T-helper 1 cell (primary cell): ENCODE data around the gene VN1R4.
"Not testable (repeated sequence)": the region's sequence is repeated elsewhere in the genome, so short reads cannot be mapped to it uniquely, and the experiment has no call there.

Experiments used
- DNase-seq, 5 donors: peaks; one replicate each; pipeline ENCODE4 v3.0.0-alpha.2; 2012 to 2020
- total RNA-seq, 4 donors: gene quantifications; one replicate each; lab custom pipeline; 2026; lab: John Stamatoyannopoulos, UW

The VN1R4 gene, protein sequence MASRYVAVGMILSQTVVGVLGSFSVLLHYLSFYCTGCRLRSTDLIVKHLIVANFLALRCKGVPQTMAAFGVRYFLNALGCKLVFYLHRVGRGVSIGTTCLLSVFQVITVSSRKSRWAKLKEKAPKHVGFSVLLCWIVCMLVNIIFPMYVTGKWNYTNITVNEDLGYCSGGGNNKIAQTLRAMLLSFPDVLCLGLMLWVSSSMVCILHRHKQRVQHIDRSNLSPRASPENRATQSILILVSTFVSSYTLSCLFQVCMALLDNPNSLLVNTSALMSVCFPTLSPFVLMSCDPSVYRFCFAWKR
- total RNA-seq = 0 reads per million in 4 donors

DNA sequence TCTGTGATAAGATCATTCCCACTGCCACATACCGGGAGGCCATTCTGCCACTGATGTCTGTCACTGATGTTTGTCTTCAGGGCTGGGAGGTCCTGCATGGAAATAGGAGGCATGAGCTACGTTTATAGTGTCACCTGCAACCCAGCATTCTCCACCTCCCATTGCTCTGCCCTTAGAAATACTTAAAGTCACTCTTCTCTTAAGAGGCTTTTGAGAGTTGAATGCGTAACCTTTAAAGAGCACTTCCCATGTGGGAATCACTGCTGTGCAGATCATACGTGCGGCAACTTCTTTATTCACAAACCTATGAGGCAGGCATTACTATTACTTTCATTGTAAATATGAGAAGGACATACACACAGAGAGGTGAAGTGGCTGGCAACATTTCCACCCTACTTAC lies at the start of gene VN1R4:
TSS of gene VN1R4 (minus strand) at position 101 of the 400 bp plus-strand sequence. CDS start at position 43, 58 bp downstream.
- DNase-seq = not testable (repeated sequence)

DNA sequence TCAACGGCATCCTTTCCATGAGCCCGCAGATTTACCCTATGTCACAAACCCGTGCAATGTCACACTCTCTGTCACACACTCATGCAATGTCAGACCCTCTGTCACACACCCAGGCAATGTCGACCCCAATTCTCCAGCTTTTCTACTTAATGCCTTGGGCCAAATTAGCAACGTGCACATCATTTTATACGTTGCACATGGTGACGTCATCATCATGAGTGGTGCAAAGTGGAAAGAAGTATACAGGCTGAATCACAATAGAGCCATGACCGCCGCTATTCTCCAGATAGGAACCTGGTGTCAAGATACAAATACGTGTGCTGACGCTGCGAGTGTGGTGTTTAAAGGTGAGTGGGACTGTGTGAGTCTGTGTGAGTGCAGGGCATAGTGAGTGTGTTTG lies 44.4 kb upstream of the VN1R4 start:
- DNase-seq = no peak

DNA sequence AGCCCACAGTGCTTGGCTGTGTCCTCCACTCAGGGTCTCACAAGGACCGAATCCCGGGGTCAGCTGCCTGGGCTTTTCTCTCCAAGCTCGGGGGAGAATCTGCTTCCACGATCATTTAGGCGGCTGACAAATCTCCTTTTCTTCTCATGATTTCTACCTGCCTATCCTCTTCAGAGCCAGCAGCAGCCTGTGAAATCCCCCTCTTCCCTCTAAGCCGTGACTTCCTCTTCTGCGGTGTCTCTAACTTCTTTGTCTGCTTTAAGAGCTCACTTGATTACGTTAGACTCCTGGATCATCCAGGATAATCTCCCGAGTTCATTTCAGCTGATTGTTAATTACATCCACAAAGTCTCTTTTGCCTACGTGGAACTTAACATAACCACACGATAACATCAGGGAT lies 43.5 kb upstream of the VN1R4 start:
- no peak for DNase-seq

DNA sequence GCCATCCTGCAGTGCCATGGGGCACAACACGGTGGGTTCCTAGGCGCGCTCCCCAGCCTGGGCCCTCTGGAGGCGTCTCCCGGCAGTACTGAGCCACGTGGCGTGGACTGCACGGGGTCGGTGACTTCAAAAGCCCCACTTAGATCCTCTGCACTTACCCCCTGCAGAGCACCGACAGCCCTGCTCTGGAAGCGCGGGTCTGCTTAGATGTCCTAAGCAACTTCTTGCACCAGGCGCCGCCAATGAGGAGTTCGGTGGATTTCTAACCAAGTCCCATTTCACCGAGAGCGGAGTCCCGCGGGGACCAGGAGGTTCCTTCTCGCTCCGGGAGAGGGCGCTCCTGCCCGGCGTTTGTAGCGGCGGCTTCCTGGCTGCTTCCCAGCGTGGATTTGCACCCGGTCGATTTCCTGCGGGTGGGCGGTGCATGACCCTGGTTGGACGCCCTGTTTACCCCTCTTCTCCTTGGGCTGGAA lies 40.9 kb upstream of the VN1R4 start:
- no peak for DNase-seq

DNA sequence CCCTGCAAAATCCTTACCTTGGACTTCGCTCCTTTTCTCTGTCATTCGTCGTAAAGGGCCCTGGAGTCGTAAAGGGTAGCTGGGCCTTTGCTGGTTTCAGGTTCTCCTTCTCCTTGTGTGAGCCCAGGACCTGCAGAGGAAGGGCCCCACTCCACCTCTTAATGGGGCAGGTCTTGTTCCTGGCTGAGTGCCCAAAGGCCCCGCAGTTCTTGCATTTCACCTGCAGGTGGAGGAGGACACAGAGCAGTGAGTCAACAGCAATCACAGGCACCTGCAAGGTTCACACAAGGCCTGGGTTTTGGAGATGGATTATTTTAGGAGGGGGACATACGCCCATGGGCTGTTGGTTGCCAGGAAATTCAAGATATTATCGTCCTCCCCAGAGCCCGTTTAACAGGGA lies 33.8 kb upstream of the VN1R4 start:
- DNase-seq = not testable (repeated sequence)

DNA sequence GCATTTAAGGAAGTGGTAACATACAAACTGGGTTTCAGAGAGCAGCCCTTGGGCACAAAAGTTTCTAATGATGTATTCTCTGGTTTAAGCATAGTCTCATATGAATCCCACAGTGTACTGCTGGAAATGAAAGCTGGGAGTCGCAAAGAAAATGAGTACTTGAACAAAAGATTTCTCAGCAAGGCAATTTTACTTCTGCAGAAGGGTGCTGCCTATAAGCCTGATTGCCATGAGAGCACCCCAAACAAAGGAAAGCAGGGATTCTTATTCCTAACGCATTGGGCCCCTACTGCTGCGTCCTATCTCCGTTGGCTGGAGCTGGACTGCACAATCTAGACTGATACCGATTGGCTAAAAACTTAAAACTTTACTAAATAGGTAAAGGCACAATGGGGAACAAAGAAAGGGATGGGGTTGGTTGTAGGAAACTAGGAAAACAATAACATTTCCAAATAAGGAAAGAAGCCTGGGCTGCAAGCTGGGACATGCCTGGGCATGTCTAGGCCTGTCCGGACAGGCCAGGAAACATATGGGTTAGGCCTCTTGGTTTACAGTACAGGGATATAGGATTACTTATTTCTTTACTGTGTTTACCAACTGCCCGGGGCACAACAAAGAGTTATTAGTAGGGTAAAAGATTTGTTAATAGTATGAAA lies 27.4 kb upstream of the VN1R4 start:
- no peak for DNase-seq

DNA sequence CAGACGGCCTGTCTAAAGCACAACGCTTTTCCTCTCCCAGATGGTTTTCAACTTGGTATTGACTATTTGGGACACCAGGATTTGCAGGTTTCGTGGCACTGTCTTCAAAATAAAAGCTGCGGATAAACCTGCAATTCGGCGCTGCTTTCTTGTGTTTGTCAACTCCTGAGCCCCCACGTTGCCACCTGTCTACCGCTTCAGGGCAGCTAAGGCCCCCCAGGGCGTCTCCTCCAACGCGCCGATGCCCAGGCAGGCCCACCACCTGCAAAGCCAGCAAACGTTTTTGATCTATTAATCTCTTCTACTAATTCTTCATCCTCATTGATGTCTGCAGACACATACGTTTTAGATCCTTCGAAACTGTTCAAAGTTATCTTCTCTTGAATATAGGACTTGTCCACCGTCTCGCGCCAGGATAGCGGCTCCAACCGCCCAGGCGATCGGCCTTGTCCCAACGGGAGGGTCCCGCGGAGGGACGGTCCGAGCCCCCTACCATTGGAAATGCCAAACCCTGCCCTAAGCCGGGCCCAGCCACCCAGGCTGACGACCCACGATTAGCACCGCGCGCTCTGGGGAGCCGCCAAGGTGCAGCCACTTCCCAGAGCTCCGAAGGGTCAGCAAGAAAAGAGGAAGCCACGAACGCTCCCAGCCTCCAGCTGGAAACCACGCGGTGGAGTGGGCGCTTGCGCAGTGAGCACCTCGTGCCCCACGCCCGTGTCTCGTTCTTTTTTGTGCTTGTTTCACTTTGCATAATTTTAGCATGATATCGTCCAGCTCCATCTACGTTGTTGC lies 23.4 kb upstream of the VN1R4 start:
- DNase-seq = no peak

DNA sequence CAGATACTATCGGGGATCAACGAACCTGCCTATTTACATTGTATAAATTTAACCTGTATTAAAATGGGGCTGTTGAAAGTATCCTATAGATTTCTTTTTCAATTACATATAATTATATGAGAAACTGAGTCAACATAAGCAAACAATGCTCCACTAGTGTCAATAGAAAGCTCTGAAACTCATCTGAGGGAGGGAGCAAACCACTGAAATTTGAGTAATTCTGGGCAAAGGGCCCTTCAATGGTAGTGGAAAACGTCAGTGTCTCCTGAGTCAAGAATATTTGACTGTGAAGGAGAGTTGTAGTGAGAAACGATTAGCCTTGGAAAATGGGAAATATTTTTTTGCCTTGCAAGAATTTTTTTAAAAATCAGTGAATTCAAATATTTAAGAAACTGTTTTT lies 17.6 kb upstream of the VN1R4 start:
- DNase-seq = no peak

DNA sequence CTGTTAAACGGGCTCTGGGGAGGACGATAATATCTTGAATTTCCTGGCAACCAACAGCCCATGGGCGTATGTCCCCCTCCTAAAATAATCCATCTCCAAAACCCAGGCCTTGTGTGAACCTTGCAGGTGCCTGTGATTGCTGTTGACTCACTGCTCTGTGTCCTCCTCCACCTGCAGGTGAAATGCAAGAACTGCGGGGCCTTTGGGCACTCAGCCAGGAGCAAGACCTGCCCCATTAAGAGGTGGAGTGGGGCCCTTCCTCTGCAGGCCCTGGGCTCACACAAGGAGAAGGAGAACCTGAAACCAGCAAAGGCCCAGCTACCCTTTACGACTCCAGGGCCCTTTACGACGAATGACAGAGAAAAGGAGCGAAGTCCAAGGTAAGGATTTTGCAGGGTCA lies 14.4 kb upstream of the VN1R4 start:
- peak in 1 of 5 donors; percentile 3 for DNase-seq

DNA sequence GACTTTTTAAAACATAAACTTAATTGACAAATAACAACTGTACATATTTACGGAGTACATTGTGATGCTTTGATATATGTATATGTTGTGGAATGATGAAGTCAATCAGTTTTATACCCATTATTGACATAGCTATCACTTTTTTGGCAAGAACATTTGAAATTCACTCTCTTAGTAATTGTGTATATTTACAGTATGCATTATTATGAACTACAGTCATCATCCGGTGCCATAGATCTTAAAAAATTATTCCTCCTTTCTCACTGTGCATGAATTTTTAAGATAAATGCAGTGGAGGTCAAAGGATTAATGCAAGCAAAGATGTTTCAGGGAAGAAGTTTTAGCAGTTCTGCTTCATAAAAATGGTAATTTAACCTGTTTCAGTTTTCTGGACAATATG lies 8.0 kb upstream of the VN1R4 start:
- no peak for DNase-seq

DNA sequence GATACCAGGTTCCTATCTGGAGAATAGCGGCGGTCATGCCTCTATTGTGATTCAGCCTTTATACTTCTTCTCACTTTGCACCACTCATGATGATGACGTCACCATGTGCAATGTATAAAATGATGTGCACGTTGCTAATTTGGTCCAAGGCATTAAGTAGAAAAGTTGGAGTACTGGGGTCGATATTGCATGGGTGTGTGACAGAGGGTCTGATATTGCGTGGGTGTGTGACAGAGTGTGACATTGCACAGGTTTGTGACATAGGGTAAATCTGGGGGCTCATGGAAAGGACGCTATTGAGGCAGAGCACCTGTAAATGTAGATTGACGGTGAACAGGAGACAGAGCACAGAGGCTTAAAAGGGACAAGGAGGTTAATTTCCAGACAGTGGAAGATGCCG lies 4.5 kb upstream of the VN1R4 start:
- no peak for DNase-seq

DNA sequence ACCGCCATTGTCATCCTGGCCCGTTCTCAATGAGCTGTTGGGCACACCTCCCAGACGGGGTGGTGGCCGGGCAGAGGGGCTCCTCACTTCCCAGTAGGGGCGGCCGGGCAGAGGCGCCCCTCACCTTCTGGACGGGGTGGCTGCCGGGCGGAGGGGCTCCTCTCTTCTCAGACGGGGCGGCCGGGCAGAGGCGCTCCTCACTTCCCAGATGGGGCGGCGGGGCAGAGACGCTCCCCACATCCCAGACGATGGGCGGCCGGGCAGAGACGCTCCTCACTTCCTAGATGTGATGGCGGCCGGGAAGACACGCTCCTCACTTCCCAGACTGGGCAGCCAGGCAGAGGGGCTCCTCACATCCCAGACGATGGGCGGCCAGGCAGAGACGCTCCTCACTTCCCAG lies 2.3 kb upstream of the VN1R4 start:
- DNase-seq = not testable (repeated sequence)

DNA sequence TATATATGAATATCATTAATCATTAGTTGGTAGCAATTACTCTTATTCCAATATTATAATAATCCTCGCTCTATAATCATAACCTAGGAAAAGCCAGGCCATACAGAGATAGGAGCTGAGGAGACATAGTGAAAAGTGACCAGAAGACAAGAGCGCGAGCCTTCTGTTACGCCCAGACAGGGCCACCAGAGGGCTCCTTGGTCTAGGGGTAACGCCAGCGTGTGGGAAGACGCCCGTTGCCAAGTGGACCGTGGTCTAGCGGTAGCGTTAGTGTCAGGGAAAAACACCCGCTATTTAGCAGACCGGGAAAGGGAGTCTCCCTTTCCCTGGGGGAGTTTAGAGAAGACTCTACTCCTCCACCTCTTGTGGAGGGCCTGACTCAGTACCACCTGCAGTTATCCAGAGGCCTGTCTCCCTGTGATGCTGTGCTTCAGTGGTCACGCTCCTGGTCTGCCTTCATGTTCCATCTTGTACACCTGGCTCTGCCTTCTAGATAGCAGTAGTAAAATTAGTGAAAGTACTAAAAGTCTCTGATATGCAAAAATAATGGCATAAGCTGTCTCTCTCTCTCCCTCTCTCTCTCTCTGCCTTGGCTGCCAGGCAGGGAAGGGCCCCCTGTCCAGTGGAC lies 9.7 kb downstream of the VN1R4 start, which contains the start of gene VN1R2:
TSS of gene VN1R2 (plus strand) at position 578 of the 628 bp plus-strand sequence. CDS start 84 bp downstream, outside the sequence.
- DNase-seq = not testable (repeated sequence)

DNA sequence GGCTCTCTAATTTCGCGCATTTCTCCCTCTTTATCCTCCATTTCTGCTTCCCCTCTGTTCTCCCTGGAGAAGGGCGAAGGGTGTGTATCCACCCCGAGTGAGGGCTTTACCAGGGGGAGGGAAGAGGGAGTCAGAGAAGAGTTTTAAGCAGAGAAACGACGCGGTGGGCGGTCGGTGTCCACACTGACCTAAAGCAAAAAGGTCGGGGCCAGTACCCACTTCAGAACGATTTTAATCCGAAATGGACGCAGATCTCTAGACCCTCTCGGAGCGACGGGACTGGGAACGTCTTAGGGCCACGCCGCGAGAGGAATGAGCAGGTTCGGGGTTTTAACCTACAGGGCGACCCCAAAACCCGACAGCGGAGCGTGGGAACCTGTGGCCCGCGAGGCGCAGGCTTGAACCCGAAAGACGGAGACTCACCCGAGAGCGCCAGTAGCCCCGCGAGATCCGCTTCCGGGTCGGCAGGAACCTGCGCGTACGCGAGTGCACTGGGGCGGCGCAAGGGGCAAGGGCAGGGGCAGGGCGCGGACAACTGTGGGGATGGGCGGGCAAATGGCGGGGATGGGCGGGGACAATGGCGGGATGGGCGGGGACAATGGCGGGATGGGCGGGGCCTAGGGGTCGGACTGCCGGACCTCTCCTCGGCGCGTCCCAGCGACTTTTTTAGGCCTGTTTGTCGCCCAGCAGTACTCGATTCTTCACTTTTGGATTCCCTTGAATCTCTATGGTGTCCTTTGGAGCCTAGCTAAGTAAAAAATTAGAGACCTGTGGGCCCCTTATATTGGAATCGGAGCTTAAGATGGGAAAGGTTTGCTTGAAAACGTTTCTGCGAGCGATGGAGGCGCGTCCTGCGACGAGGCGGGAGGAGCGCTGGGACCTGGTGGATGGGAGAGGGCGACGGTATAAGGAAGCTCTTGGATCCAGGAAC lies 12.8 kb downstream of the VN1R4 start, which contains the start of gene ZNF677:
TSS of gene ZNF677 (minus strand) at position 463 of the 931 bp plus-strand sequence. CDS start 3,323 bp downstream, outside the sequence.
- DNase-seq = peak; percentile 61 to 80 (median 69)

DNA sequence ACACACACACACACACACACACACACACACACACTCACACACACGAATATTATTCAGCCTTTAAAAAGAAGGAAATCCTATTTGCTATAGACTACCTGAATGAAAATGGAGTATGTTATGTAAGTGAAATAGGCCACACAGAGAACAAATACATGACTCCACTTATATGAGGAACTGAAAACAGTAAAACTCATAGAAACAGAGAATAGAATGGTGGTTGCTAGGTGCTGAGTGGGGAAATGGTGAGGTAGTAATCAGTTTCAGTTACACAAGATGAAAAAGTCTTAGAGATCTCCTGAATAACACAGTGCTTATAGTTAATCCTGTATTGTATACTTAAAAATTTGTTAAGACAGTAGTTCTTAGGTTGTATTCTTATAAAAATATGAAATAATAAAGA lies 21.0 kb downstream of the VN1R4 start:
- DNase-seq = no peak

DNA sequence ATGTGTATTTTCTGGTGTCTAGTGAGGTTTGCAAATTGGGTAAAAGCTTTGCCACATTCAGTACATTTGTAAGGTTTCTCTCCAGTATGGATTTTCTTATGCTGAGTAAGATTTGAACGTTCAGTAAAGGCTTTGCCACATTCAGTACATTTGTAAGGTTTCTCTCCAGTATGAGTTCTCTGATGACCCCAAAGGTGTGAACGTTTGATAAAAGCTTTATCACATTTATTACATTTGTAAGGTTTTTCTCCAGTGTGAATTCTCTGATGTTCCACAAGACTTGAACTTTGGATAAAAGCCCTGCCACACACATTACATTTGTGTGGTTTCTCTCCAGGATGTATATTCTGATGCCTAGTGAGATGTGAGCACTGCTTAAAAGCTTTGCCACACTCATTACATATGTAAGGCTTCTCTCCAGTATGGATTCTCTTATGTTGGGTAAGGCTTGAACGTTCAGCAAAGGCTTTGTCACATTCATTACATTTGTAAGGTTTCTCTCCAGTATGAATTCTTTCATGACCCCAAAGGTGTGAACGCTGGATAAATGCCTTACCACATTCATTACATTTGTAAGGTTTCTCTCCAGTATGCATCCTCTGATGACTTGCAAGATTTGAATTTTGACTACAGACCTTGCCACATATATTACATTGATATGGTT lies 30.3 kb downstream of the VN1R4 start:
- DNase-seq = no peak

DNA sequence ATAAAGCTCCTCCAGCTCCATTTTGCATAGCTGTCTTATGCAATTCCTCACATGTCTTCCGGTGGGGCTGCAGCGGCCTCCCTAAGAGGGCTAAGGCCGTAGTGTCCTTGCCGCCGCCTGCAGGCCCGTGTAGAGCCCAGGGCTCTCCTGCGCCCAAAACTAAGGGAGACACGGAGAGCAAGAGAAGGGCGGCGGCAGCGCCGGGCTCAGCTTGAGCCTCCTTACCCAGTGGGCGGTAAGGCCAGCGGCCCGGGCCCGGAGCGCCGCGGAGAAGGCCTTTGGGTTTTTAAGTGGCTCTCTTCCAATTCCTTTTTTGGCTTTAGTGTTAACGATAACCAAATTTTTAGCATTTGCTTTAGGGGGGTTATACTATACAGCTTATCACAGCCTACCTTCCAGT lies 42.9 kb downstream of the VN1R4 start:
- no peak for DNase-seq

DNA sequence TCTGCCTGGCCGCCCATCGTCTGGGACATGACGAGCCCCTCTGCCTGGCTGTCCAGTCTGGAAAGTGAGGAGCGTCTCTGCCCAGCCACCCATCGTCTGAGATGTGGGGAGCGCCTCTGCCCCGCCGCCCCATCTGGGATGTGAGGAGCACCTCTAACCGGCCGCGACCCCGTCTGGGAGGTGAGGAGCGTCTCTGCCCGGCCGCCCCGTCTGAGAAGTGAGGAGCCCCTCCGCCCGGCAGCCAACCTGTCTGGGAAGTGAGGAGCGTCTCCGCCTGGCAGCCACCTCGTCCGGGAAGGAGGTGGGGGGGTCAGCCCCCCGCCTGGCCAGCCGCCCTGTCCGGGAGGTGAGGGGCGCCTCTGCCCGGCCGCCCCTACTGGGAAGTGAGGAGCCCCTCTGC lies 44.8 kb downstream of the VN1R4 start:
- not testable (repeated sequence) for DNase-seq
